HG02840 (cell line): ENCODE data around the gene TRMT11.

ENCODE experiments used
- ATAC-seq: cut with Tn5 transposase; IDR thresholded peaks from one replicate; pipeline ENCODE4 v1.9.1; 2021; ENCODE audit warnings: mild to moderate bottlenecking, moderate library complexity, moderate number of reproducible peaks; ENCODE audit not compliant: unreplicated experiment, low FRiP score

TRMT11 gene

DNA sequence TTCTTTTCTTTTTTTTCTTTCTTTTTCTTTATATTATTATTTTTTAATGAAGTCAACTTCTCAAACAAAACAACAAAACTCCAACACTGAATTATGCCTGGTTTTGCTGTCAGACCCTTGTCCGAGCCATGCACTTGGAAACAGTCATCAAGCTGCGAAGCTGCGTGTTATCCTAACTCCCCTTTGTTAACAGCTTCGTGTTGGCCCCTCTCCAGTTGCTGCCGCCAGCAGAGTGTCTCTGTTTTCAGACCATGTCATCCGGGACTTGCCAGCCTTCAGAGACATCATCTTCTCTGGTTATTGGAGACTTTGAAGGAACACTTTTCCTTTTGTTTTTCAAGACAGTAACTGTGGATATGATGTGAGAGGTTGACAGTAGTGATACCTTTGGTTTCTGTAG is 83.1 kb downstream of the TRMT11 start:
- no peak for ATAC-seq

DNA sequence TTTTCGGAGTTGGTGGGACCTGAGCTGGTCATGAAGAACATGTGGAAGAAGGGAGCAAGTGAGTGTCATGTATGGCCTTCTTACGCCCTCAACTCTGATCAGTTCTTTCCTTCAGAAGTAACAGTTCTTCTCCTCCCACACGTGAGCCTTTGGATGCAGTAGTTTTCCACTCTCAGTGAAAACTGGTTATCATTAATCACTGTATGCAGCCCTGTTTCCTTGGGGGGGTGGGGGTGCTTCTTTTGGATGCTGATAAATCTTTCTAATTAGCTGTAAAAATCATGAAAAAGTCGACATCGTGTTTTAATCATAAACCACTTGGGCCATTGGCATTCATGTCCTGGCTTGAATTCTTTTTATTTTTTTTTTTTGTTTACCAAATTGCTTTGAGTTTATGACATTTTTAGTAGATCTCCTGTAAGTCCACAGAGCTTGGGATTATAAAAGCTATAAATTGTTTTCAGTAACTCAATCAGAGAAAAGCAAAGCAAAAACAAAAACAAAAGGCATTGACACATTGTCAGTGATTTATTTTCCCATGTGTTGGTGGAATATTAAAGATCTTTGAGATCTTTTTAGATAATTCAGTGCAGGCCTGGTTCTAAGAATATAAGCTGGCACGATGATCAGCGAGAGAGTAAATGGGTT is 84.8 kb downstream of the TRMT11 start:
- no peak for ATAC-seq

DNA sequence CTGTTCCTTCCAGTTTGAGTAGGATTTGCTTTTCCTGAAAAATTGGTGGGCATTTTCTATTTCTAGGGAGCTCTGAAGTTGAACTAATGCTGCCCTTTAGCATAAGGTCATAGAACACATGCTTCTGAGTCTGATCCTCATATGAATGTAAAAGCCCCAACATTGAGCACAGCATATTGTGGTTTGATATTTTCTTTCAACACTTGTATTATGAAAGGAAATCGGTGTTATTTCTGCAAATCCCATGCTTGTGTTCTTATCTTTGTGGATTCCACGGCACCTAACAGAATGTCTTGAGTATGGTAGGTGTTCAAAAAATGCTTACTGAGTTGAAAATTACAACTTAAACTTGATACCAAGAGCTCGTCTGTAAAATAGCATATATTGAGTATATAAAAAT is 85.8 kb downstream of the TRMT11 start:
- ATAC-seq = no peak

DNA sequence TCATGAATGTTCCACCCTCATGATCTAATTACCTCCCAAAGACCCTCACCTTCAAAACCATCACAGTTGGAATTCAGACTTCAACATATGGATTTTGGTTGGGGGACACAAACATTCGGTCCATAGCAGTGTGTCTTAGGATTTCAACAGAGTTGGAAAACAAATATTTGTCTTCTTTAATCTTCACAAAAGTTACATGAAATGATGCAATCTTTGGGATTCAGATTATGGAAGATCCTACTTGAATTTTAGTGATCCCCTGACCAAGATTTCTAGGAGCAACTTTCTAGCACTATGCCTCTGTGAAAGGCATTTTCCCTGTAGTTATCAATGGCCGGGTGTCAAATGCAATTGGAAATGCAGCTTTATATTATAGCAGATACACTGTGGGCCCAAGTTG is 86.5 kb downstream of the TRMT11 start:
- no peak for ATAC-seq

DNA sequence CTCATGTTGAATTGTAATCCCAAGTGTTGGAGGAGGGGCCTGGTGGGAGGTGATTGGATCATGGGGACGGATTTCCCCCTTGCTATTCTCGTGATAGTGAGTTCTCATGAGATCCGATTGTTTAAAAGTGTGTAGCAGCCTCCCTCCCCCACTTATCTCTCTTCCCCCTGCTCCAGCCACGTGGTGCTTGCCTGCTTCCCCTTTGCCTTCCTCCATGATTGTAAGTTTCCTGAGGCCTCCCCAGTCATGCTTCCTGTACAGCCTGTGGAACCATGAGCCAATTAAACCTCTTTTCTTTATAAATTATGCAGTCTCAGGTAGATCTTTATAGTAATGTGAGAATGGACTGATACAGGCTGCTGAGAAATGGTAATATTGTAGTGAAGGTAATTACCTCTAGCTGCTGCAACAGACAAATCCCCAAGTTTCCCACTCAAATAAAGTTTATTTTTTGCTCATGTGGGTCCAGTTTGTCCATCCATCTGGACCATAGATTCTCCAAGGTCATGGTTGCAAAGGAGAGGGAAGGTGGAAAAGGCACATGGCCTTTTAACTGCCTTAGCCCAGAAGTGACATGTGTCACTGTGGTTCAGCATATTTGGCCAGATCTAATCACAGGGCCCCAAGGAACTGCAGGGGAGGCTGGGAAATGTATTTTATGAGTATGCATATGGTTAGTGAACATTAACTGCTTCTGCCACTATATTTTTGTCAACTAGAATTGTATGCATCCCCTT is 89.2 kb downstream of the TRMT11 start:
- ATAC-seq = no peak

DNA sequence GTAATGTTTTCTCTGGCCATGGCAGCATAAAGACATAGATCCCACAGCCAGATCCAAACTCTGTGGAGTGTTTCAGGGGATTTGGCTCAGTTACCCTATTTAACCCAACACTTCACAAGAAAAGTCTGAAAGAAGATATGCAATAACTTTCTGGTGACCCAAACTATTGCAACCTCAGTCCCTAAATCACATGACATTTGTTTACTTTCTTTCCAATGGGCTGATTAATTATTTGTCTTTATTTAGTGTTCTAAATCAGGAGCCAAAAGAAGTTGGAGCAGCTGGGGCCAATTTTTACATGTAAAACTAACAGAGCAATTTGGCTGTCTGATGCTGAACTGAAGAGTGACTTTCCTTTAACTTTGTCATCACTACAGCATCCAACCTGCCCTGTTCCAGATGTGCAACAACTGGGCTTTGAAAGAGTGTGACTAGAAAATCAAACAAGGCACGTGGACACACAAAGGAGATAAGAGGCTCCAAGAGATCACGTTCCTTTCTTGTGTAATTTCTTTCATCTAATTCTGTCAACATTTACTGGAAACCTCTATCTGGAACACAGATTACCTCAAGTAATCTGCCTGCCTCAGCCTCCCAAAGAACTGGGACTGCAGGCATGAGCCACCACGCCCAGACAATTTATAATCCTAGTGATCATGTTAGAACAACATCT is 90.8 kb downstream of the TRMT11 start:
- no peak for ATAC-seq

DNA sequence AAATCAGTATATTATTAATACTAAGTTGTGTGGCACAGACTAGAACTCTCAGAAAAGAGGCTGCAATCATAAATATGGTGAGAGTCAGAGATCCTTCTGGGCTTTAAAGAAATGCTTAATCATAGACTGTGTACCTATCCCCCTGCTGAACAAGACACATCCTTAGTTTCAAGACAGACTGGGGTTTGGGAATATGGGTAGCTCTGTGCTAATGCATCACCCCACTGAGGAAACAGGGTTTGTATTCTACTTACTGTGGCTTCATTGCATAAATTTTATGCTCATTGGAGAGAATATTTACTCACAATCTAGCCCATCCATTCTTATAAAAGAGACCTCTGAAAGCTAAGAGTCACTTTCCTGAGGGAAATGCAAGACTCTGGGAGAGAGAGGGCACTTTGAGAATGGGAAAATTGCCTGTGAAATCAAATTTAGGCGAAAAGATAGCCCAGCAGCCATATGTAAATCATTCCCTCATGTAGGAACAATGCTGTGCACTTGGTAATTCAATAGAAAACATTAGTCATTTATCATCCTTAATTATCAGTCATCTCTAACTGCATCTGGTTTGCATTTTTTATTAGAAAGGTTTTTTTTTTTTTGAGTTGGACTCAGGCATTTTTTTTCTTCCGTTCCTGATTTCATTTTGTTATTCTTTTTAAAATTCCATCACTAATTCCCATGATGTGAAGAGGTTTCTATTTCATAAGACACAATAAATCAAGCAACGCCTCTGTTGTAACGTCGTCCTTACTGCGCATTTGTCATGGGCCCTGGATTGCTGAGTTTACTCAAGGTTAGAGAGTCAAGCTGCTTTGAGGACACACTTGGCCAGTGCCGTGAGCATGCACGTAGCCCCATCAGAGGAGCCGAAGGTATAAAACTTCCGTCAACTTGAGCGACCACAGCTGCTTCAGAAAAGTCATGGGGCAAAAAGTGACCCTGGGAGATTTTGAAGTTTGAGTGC is 91.8 kb downstream of the TRMT11 start:
- ATAC-seq = no peak

DNA sequence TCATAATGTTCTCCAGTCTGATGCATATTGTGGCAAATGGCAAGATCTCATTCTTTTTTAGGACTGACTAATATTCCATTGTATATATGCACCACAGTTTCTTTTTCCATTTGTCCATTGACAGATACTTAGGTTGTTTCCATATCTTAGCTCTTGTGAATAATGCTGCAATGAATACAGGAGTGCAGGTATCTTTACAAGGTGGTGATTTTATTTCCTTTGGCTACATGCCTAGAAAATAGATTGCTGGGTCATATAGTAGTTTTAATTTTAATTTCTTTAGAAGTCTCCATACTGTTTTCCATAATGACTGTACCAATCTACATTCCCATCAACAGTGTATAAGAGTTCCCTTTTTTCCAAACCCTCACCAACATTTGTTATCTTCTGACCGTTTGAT is 97.5 kb downstream of the TRMT11 start:
- ATAC-seq = no peak

DNA sequence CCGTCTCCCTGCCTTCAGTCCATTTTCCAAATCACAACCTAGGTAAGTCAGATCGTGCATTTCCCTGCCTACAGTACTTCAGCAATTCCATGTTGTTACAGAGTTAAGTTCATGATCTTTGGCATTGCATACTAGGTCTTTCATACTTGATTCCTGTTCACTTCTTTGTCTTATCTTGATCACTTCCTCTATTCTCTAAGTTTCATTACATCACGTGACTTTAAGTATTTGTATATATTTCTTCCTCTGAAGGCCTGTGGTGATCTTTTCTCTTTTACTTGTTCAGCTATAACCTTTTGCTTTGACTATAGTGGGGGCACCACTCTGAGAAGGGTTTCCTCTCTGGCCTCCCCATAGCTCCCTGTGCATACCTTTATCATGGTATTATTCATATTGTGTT is 100.2 kb downstream of the TRMT11 start:
- ATAC-seq = no peak
